DMS153 (cell line): ENCODE measurements around the gene NRSN2.
"Not testable (repeated sequence)": the region's sequence is repeated elsewhere in the genome, so short reads cannot be mapped to it uniquely, and the experiment has no call there.

Experiments
- DNase-seq: peaks from one replicate; lab custom pipeline; 2025; lab: John Stamatoyannopoulos, UW

The NRSN2 gene

DNA sequence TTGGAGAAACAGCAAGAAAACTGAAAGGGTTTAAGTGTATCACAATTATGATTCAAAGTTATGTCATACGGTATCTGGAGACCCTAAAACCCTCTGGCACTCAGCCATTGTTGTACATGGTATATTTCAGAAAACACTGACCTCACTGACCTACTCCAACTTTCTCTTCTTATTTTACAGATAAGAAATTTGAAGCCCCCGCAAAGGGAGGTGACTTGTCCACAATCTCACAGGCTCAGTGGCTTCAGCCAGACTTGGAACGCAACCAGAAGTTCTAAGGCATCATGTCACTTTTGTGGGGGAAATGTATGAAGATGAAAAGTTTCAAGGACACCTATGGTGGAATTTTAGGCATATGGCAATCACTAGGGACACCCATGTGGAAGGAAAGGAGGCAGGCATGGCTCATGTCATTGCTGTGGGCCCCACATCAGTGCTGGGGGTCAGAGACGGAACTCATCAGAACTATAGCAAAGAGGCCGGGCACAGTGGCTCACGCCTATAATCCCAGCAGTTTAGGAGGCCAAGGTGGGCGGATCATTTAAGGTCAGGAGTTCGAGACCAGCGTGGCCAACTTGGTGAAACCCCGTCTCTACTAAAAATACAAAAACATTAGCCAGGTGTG is 28.5 kb downstream of the NRSN2 start:
- no peak for DNase-seq

GRCh38 chr20:376089-376488 is 29.2 kb downstream of the NRSN2 start:
- no peak for DNase-seq

- no peak for DNase-seq
These were observed 29.8 kb downstream of the NRSN2 start for GRCh38 chr20:376750-377149.

GRCh38 chr20:377578-377977 is 30.7 kb downstream of the NRSN2 start:
- DNase-seq = not testable (repeated sequence)

DNA sequence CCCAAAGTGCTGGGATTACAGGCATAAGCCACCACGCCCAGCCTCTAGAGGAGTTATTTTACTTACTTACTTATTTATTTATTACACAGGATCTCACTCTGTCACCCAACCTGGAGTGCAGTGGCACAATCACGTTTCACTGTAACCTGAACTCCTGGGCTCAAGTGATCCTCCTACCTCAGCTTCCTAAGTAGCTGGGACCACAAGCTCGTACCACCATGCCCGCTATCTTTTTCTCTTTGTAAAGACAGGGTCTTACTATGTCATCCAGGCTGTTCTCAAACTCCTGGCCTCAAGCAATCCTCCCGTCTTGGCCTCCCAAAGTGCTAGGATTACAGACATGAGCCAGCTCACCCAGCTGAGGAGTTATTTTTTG is 32.0 kb downstream of the NRSN2 start:
- peak; percentile 45 for DNase-seq

GRCh38 chr20:380763-381580 is 34.1 kb downstream of the NRSN2 start:
- peak; percentile 37 for DNase-seq

DNA sequence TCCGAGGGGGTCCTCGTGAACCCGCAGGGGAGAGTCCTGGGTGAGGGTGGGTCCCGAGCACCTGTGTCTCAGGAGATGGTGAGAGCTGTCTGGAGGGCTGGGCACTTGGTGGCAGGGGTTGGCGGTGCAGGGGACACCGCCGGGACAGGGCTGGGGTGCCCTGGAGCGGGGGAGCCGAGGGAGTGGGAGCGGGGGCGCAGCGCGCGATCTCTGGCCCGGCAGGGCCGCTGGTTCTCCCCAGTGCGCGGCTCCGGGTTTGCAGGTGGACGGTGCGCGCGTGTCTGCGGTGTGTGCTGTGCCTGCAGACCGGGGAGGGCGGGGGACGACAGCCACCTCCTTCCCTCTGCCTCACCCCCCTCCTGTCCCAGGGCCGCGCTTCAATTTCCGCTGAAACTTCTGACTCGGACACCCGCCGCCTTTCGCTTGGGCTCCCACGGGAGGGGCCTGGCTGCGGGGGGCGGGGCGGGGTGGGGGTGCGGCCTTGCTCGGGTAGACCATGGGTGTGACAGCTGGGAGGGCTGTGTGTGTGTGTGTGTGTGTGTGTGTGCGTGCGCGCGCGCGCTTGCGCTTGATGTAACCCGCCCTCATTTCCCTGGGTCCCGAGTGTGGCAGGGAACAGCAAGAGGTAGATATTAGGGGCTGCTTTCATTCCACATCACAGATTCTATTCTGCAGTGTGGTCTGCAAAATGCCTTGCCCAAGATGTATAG is 34.8 kb downstream of the NRSN2 start:
- peak; percentile 38 for DNase-seq

DNA sequence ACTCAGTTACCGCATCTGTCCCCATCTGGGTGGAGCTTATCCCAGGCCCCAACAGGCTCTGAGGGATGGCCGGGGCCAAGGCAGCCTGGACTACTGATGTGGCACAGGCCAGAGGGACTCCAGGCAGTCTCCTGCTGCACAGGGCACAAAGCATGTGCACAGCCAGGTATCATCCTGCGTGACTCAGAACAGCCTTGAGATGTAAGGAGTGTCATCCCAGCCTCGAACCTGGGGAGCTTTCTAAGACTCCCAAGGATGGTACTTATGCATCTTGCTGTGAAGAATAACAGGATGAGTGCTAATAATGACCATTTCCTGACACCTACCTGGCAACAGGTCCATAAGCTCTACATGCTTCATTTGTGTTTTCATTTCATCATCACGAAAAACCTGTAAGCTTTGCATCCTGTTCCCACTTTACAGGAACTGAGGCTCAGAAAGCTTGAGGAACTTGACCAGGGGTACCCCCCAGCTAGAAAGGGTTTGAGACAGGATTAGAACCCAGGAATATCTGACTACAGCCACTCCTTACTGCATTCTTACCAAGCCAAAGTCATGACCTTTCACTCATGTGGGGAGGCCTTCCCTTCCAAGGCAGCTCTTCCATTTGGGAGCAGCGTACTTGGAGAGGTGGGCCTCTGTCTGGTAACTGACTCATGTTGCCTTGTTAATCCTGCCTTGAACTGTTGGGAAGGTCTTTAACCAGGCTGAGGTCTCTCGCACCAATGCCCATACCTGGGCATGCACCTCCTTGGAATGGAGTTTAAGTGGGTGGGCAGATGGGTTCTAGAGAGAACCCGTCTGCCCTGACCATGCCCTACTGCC is 35.6 kb downstream of the NRSN2 start:
- DNase-seq = no peak

GRCh38 chr20:383889-384288 is 37.0 kb downstream of the NRSN2 start:
- DNase-seq = no peak

DNA sequence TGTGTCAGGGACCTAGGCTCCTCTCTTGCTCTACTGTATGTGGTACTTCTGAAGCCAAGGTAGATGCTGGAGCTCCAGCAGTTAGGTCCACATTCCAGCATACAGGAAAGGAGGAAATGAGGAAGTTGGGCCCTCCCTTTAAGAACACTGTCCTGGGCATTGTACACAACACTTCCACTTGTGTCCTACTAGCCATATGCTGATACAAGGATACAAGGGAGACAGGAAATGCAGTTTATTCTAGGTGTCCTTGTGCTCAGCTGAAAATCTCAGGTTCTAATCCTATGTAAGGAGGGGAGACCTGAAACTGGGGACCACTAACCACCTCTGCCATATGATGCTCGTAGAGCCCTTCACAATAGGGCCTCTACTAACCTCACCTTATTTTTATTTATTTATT is 37.8 kb downstream of the NRSN2 start:
- no peak for DNase-seq

DNA sequence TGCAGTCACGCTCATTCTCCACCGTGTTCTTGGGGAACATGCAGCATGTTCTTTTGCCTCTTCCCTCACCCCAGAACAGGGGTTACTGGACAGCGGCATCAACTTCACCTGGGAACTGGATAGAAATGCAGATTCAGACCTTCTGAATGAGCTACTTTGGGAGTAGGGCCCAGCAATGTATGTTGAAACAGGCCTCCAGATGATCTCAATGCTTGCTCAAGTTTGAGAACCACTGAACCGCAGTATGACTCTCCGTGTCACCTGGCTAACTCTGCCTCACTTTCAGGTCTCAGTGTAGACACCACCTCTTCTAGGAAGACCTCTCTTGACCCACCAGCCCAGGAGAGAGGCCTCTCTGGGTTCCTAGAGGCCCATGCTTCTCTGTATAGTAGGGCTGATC is 38.5 kb downstream of the NRSN2 start:
- no peak for DNase-seq

DNA sequence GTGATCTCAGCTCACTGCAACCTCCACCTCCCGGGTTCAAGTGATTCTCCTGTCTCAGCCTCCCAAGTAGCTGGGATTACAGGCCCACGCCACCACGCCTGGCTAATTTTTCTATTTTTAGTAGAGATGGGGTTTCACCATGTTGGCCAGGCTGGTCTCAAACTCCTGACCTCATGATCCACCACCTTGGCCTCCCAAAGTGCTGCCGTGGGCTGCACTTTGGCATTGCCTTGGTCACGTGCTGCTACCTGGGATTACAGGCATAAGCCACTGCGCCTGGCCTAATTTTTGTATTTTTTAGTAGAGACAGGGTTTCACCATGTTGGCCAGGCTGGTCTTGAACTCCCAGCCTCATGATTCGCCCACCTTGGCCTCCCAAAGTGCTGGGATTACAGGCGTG is 39.7 kb downstream of the NRSN2 start:
- DNase-seq = not testable (repeated sequence)

DNA sequence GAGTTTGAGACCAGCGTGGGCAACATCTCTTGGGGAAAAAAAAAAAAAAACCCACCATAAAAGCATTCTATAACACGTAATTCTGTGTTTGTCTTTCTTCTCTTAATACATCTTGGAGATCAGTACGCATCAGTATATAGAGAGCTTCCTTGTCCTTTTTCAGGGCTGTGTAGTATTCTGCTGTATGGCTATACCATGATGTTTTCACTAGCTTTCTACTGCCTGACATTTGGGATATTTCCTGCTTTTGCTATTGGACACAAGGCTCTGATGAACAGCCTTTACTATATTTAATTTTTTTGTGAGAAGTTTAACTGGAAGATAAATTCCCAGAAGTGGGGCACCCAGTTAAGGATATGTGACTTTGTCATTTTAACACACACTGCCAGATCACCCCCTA is 40.6 kb downstream of the NRSN2 start:
- no peak for DNase-seq

DNA sequence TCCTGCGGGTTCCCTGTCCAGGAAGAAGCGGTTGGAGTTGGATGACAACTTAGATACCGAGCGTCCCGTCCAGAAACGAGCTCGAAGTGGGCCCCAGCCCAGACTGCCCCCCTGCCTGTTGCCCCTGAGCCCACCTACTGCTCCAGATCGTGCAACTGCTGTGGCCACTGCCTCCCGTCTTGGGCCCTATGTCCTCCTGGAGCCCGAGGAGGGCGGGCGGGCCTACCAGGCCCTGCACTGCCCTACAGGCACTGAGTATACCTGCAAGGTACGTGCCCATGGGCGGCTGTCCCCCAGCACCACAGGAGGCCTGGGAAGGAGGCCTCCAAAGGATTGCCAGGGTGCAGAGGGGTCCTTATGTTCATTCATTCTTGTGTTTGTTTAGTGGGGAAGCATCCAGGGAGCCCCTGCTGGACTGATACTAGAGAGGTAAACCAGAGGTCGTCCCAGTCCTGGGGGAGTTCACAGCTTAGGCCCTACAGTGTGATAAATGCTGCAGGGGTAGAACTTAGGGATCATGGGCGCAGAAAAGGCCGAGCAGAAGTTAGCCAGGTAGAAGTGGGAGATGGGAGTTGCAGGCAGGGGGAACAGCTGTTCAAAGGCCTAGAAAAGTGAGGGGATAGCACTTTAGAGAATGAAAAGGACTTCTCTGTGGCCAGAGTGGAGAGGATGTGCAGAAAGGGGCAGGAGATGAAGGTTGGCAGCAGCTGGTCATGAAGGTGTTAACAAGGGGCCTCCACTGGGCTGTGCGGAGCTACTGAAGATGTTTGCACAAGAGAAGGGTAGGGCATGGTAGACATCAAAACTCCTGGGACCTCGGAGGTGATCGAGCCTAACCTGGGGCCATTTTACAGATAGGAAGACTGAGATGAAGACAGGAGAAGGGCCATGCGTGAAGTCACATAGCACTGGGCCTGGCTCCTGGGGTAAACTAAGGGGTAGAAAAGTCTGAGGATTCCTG is 41.4 kb downstream of the NRSN2 start:
- no peak for DNase-seq

- DNase-seq = no peak
These were observed 42.3 kb downstream of the NRSN2 start for GRCh38 chr20:389220-389619.

DNA sequence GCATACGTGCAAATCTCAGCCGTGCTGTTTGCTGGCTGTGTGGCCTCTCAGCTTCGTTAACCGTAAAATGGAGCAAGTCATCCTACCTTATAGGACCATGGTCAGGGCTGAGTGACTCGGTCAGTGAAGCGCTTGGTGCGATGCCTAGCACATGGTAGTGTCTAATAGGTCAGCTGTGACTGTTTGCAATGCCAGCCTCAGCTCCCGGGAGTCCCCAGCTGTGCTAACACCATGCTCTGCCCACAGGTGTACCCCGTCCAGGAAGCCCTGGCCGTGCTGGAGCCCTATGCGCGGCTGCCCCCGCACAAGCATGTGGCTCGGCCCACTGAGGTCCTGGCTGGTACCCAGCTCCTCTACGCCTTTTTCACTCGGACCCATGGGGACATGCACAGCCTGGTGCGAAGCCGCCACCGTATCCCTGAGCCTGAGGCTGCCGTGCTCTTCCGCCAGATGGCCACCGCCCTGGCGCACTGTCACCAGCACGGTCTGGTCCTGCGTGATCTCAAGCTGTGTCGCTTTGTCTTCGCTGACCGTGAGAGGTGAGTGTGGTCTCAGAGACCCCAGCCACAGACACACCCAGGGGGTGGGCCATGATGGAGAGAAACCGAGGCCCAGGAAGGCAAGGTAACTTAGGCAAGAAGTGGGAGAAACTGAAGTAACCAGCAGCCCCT is 44.3 kb downstream of the NRSN2 start:
- DNase-seq = no peak

- DNase-seq = not testable (repeated sequence)
These were observed 46.4 kb downstream of the NRSN2 start for GRCh38 chr20:393296-393695.

DNA sequence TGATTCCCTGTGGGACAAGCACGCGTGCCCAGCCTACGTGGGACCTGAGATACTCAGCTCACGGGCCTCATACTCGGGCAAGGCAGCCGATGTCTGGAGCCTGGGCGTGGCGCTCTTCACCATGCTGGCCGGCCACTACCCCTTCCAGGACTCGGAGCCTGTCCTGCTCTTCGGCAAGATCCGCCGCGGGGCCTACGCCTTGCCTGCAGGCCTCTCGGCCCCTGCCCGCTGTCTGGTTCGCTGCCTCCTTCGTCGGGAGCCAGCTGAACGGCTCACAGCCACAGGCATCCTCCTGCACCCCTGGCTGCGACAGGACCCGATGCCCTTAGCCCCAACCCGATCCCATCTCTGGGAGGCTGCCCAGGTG is 49.3 kb downstream of the NRSN2 start:
- DNase-seq = no peak

DNA sequence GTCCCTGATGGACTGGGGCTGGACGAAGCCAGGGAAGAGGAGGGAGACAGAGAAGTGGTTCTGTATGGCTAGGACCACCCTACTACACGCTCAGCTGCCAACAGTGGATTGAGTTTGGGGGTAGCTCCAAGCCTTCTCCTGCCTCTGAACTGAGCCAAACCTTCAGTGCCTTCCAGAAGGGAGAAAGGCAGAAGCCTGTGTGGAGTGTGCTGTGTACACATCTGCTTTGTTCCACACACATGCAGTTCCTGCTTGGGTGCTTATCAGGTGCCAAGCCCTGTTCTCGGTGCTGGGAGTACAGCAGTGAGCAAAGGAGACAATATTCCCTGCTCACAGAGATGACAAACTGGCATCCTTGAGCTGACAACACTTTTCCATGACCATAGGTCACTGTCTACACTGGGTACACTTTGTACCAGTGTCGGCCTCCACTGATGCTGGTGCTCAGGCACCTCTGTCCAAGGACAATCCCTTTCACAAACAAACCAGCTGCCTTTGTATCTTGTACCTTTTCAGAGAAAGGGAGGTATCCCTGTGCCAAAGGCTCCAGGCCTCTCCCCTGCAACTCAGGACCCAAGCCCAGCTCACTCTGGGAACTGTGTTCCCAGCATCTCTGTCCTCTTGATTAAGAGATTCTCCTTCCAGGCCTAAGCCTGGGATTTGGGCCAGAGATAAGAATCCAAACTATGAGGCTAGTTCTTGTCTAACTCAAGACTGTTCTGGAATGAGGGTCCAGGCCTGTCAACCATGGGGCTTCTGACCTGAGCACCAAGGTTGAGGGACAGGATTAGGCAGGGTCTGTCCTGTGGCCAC is 49.9 kb downstream of the NRSN2 start:
- DNase-seq = no peak
